HG02759 (cell line): ENCODE measurements around the gene CALM1.

Source experiments
- ATAC-seq: cut with Tn5 transposase; IDR thresholded peaks from one replicate; pipeline ENCODE4 v1.9.1; 2021; ENCODE audit warnings: mild to moderate bottlenecking, moderate library complexity; ENCODE audit not compliant: unreplicated experiment

The CALM1 gene

GRCh38 chr14:90407230-90407629, 10.4 kb downstream of the CALM1 start:
- no peak for ATAC-seq

- no peak for ATAC-seq
Observed at GRCh38 chr14:90408713-90409112, 11.9 kb downstream of the CALM1 start.

GRCh38 chr14:90409209-90409730, 12.4 kb downstream of the CALM1 start:
- ATAC-seq: no peak

GRCh38 chr14:90412058-90412457, 15.2 kb downstream of the CALM1 start:
- ATAC-seq: no peak

GRCh38 chr14:90416720-90417119, 19.9 kb downstream of the CALM1 start:
- ATAC-seq: no peak

- ATAC-seq: no peak
Observed at GRCh38 chr14:90418053-90418452, 21.2 kb downstream of the CALM1 start.

- ATAC-seq: no peak
Observed at GRCh38 chr14:90419200-90419599, 22.4 kb downstream of the CALM1 start.

- no peak for ATAC-seq
Observed at GRCh38 chr14:90421001-90421631, 24.3 kb downstream of the CALM1 start.

- ATAC-seq: no peak
Observed at GRCh38 chr14:90421632-90422020, 24.8 kb downstream of the CALM1 start.

GRCh38 chr14:90423166-90423565, 26.3 kb downstream of the CALM1 start:
- ATAC-seq: no peak

GRCh38 chr14:90424075-90424474, 27.2 kb downstream of the CALM1 start:
- ATAC-seq: no peak

- no peak for ATAC-seq
Observed at GRCh38 chr14:90424686-90425372, 28.0 kb downstream of the CALM1 start.

GRCh38 chr14:90425373-90425879, 28.6 kb downstream of the CALM1 start:
- ATAC-seq: no peak

GRCh38 chr14:90426031-90426540, 29.3 kb downstream of the CALM1 start:
- no peak for ATAC-seq

- no peak for ATAC-seq
Observed at GRCh38 chr14:90426663-90427062, 29.8 kb downstream of the CALM1 start.

GRCh38 chr14:90427848-90428426, 31.1 kb downstream of the CALM1 start:
- no peak for ATAC-seq

- no peak for ATAC-seq
Observed at GRCh38 chr14:90428676-90429075, 31.8 kb downstream of the CALM1 start.

- ATAC-seq: no peak
Observed at GRCh38 chr14:90429236-90429635, 32.4 kb downstream of the CALM1 start.

- no peak for ATAC-seq
Observed at GRCh38 chr14:90429754-90430153, 32.9 kb downstream of the CALM1 start.

GRCh38 chr14:90434370-90435020, 37.7 kb downstream of the CALM1 start:
- no peak for ATAC-seq

- no peak for ATAC-seq
Observed at GRCh38 chr14:90438841-90439240, 42.0 kb downstream of the CALM1 start.
